OCI-M1 (cell line): Measurements from ENCODE around the gene RPS19.
"Not testable (repeated sequence)": the region's sequence is repeated elsewhere in the genome, so short reads cannot be mapped to it uniquely, and the experiment has no call there.

ENCODE experiments used
- DNase-seq: peaks from one replicate; lab custom pipeline; 2025; lab: John Stamatoyannopoulos, UW

The RPS19 gene

GRCh38 chr19:41901707-41902360 lies 41.8 kb downstream of the RPS19 start:
- DNase-seq: no peak

DNA sequence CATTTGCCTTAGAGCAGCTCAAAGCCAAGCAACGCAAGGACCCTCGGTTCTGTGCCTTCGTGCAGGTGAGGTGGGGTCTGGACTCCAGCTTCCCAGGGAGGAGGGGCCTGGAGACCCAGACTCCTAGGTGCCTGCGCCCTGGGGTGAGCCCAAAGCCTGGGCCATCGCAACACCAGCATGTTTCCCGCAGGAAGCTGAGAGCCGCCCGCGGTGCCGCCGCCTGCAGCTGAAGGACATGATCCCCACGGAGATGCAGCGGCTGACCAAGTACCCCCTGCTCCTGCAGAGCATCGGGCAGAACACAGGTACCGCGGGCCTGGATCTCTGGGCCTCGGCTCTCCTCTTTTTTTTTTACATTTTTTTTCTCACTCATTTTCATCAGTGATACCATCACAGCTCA lies 42.5 kb downstream of the RPS19 start:
- no peak for DNase-seq

GRCh38 chr19:41903193-41903953 lies 43.3 kb downstream of the RPS19 start:
- DNase-seq: no peak

- no peak for DNase-seq
Observed at GRCh38 chr19:41904118-41904870, 44.2 kb downstream of the RPS19 start.

GRCh38 chr19:41905273-41906002 lies 45.4 kb downstream of the RPS19 start:
- DNase-seq: no peak

DNA sequence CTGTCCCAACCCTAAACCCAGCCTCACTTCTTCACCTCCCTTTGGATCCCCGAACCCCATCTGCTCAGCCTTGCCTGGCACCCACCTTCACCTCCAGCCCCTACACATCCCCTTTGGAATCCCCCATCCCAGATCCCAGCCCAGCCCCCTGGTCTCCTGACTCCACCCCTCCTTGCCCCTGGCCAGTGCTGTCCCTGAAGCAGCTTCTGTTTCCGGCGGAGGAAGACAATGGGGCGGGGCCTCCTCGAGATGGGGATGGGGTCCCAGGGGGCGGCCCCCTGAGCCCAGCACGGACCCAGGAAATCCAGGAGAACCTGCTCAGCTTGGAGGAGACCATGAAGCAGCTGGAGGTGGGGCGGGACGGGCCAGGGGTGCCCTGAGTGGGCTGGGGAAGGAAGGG lies 46.2 kb downstream of the RPS19 start:
- DNase-seq: no peak

DNA sequence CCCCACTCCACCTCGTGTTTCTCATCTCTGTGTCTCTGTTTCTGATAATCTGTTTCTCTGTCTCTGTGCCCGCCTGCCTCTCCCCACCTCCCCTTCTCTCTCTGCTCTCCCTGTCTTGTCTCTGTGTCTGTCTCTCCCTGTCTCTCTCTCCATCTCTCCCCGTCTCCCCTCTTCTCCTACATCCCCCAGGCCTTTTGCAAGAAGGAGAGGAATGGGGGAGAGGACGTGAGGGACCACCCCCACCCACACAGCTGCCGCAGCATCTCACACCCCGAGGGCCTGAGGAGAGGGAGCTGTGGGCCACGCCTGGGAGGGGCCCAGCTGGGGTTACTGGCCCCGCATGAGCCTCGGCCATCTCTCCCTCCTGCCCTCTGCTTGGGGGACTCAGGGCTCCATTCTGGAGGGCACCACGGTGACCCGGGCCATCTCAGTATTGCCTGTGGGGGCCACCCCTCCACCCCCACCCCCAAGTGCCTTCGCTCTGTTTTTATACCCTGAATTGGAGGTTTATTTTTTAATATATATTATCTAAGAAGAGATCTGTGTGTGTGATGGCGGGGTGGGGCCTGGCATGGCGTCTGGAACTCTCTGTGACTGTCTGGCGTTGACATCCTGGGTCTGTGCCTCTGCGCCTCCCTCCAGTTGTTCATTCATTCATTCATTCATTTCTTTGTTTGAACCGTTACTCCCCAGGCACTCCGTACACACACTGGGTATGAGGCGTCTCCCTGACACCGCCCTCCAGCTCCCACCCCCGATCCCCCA lies 47.0 kb downstream of the RPS19 start:
- DNase-seq: no peak

- DNase-seq: no peak
Observed at GRCh38 chr19:41907994-41908615, 48.0 kb downstream of the RPS19 start.

DNA sequence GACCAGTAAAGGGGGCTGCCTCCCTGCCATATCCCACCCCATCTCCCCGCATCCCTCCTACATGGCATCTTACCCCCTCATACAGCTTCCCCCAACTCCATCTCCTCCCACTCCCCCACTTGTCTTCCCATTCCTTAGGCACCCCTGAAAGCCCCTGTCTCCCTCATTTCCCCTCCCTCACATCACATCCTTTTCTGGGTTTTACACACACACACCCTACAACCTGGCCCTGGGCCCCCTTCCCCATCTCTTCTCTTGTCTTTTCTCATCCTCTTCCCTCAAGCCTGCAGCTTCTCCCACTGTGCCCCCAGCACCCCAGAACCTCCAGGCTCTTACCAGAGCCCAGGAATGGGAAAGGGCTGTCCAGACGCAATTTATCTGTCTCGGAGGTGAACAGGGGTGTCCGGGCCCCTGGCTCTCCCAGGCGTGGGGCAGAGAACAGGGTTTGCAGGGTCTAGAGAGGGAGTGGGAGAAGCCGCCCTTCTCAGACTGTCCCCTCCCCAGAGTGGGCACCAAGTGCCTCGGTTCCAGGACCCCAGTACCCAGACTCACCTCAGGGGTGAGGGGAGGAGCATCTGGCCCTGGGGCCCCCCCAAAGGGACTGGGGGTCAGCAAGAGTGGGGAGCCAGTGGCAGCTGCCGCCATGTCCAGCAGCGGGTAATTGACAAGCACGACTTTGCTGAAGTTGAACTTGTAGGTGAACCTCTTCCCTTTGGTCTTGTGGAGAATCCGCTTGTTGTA lies 48.8 kb downstream of the RPS19 start:
- no peak for DNase-seq

- no peak for DNase-seq
Observed at GRCh38 chr19:41909706-41910105, 49.7 kb downstream of the RPS19 start.

- no peak for DNase-seq
Observed at GRCh38 chr19:41910240-41910991, 50.4 kb downstream of the RPS19 start.

DNA sequence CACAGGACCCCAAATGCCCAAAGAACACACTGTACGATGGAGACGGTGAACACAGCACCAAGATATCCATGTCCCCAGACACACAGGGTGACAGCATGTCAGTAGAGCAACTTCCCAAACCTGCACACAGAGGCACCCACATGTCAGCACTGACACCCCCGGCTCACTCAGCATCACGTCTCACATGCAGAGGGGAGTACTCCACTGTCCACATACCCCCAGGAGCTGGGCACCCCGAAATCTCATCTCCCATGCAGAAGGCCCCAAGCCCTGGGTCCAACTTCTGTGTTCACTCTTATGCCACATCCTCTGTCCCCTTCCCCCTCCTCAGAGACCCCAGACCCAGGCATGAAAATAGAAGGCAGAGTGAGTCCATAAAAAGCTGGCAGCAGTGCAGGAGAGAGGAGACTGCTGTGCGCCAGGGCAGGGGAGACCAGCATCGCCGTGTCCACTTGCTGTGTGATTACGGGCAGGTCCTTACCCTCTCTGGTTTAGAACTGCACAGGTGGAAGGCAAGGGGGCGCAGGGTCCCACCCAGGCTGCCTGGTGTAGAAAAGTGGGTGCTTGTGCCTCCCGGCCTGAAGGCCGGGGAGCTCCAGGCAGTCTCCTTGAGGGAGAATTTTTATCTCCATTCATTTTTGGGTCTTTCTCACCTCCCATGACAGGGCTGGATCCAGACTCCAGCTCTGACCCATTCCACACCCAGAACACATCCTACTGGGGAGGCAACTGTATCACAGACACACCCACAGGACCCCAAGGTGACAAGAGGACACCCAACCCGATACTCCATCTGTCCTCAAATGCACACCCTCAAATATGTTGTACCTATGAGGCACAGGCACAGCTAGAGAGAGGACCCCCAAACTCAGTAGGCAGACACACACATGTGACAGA lies 51.2 kb downstream of the RPS19 start:
- DNase-seq: no peak

DNA sequence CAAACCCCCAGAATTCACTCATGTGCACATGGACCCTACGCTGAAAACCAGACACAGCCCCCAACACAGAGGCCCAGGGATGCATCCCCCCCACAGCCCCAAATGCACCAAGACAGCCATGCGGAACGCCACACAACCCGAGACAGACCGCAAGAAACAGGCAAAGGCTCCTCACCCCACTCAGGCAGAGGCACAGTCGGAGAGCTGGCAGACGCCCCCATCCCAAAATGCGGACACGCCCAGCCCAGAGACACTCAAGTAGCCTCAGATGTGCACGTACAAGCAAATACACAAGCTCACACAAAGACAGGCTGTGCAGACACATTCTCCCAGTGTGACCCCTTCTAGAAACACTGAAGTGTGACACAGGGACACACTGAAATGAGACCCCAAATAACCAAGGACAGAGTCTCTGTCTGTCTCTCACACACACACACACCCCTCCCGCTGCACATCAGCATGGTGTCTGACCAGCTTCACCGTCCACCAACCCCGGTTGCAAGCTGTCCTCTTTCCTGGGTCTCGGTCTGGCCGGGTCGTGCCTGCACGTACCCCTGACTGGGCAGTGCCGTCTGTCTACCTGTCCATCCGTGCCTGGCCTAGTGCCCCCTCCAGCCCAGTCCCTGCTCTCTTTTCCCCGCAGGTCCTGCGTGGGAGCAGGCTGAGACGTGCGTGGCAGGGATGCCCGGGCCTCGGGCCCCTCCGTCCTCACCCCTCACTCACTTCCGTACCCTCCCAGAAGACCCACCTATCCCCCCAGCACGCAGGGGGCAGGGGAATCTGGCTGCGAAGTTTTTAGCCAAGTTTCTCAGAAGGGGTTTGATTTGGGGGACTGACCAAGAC lies 52.1 kb downstream of the RPS19 start:
- no peak for DNase-seq

DNA sequence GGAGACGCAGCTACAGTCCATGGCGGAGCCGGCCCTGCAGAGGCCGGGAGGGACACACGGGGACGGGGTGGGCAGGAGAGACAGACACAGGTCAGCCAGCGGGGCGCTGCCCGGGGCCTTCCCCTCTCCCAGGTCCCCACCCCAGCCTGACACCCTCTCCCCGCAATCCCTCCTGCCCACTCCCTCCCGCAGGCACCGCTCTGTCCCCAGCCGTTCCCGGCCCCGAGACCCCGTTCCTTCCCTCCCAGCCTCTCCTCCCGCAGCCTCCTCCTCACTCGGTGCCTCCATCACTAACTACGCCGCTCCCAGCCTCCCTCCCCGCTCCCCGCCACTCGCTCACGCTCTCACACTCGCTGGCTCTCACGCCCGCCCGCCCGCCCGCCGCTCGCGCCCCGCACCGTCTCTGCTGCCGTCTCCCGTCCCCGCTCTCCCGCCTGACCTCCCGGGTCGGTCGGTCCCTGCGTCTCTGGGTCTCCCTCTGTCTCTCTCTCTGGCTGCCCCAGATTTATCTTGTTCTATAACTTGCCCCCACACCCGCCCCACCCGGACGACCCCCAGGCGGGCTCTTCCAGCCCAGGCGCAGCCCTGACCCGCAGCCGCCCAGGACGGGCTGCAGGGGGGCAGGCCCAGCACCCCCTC lies 53.0 kb downstream of the RPS19 start:
- no peak for DNase-seq

- DNase-seq: no peak
Observed at GRCh38 chr19:41913538-41914423, 53.7 kb downstream of the RPS19 start.

- not testable (repeated sequence) for DNase-seq
Observed at GRCh38 chr19:41914424-41914834, 54.4 kb downstream of the RPS19 start.
